IPS DF 4.7 (cell line): Measurements from ENCODE around the gene FREM1.

ENCODE experiments used
- DNase-seq: peaks from one replicate; pipeline ENCODE4 v3.0.0-alpha.2; 2013; ENCODE audit warnings: low spot score; ENCODE audit errors: extremely low read depth

FREM1 gene

GRCh38 chr9:14713187-14713767 is 197.0 kb downstream of the FREM1 start:
- DNase-seq: no peak

- no peak for DNase-seq
Observed at GRCh38 chr9:14710804-14711203, 199.4 kb downstream of the FREM1 start.

GRCh38 chr9:14706530-14707140 is 203.6 kb downstream of the FREM1 start:
- no peak for DNase-seq

GRCh38 chr9:14705079-14705478 is 205.1 kb downstream of the FREM1 start:
- DNase-seq: no peak

- no peak for DNase-seq
Observed at GRCh38 chr9:14704281-14704680, 205.9 kb downstream of the FREM1 start.

GRCh38 chr9:14702200-14702720 is 208.0 kb downstream of the FREM1 start:
- no peak for DNase-seq

GRCh38 chr9:14693251-14693861 is 216.9 kb downstream of the FREM1 start, which contains the start of gene ZDHHC21:
TSS of gene ZDHHC21 (minus strand) at chr9:14693432. CDS start at chr9:14674340, 19,092 bp downstream.
- peak; percentile 14 for DNase-seq

- no peak for DNase-seq
Observed at GRCh38 chr9:14692470-14693250, 217.6 kb downstream of the FREM1 start.

GRCh38 chr9:14690948-14691730 is 219.1 kb downstream of the FREM1 start:
- DNase-seq: no peak

GRCh38 chr9:14687042-14687719 is 223.0 kb downstream of the FREM1 start:
- no peak for DNase-seq

- no peak for DNase-seq
Observed at GRCh38 chr9:14686168-14686567, 224.1 kb downstream of the FREM1 start.
